ENCODE results near the gene CBX2. TPM values are rescaled to one million over a fixed set of nuclear protein-coding genes. Genes with fewer than 3 reads are reported as not detected.
"Not testable (repeated sequence)": the region's sequence is repeated elsewhere in the genome, so short reads cannot be mapped to it uniquely, and the experiment has no call there.

The CBX2 gene
- total RNA-seq, 4 donors from 2014 or later, result 0.54 to 1.7 (median 1.1) TPM

- DNase-seq, result no peak
- Histone ChIP-seq H3K27me3 (no peaks in the 10 kb centered on the region), H3K4me3 (replicated peaks in 1 of 3) (no peak overlapping the region), H3K9me3 (no peaks in the 10 kb centered on the region), H3K36me3 (no peaks in the 10 kb centered on the region), H3K4me1 (no peaks in the 10 kb centered on the region), H3K27ac (no peak overlapping the region)
- WGBS, 2 donors, result 64 to 66% methylated on average over 3 of the region's 3 CpGs
- intact Hi-C loops (cut with DNase I), result no loop called here
- no peak for TF ChIP-seq CTCF (IDR thresholded peaks at IDR 0.05)
- TF ChIP-seq POLR2A (IDR thresholded peaks at IDR 0.05), result no peak
These were observed 12.2 kb upstream of the CBX2 start for GRCh38 chr17:79765708-79766107.

- TF ChIP-seq POLR2A (IDR thresholded peaks at IDR 0.05) (no peak), CTCF (IDR thresholded peaks at IDR 0.05) (no peak)
- Histone ChIP-seq H3K9me3 (no peaks in the 10 kb centered on the region), H3K4me3 (replicated peaks in 1 of 3) (no peak overlapping the region), H3K27ac (no peak overlapping the region), H3K27me3 (no peaks in the 10 kb centered on the region), H3K36me3 (no peaks in the 10 kb centered on the region), H3K4me1 (no peaks in the 10 kb centered on the region)
- intact Hi-C loops (cut with DNase I), result no loop called here
- DNase-seq, result no peak
- WGBS, 2 donors, result 91 to 92% methylated on average over 17 to 21 of the region's 28 CpGs
These were observed 8.1 kb upstream of the CBX2 start for GRCh38 chr17:79769570-79770506.

- H3K27ac ChIP-seq, result no peak overlapping the region
- intact Hi-C loops (cut with DNase I), result no loop called here
- H3K27me3 ChIP-seq, result no peaks in the 10 kb centered on the region
- no peaks in the 10 kb centered on the region for H3K9me3 ChIP-seq
- WGBS, 2 donors, result 91 to 96% methylated on average over 6 of the region's 6 CpGs
- DNase-seq, result no peak
- H3K36me3 ChIP-seq, result no peaks in the 10 kb centered on the region
- H3K4me3 ChIP-seq (replicated peaks in 1 of 3), result no peak overlapping the region
- no peaks in the 10 kb centered on the region for H3K4me1 ChIP-seq
- no peak for TF ChIP-seq CTCF (IDR thresholded peaks at IDR 0.05)
- TF ChIP-seq POLR2A (IDR thresholded peaks at IDR 0.05), result no peak
These were observed 6.7 kb upstream of the CBX2 start for GRCh38 chr17:79771276-79771675.

GRCh38 chr17:79772726-79773125 is 5.2 kb upstream of the CBX2 start:
- H3K4me3 ChIP-seq (replicated peaks in 1 of 3); H3K9me3 ChIP-seq; intact Hi-C loops (cut with DNase I); H3K27ac ChIP-seq; DNase-seq; H3K27me3 ChIP-seq; H3K36me3 ChIP-seq: not testable (repeated sequence)
- peaks cover 7 to 11% of the 10 kb centered on the region in 2 donors for H3K4me1 ChIP-seq
- WGBS, 2 donors, result 77 to 83% methylated on average over 9 of the region's 9 CpGs

- Histone ChIP-seq H3K4me1 (peaks cover 7 to 18% of the 10 kb centered on the region in 2 donors), H3K27ac (no peak overlapping the region), H3K9me3 (no peaks in the 10 kb centered on the region), H3K4me3 (replicated peaks in 1 of 3) (no peak overlapping the region), H3K27me3 (no peaks in the 10 kb centered on the region), H3K36me3 (no peaks in the 10 kb centered on the region)
- TF ChIP-seq CTCF (IDR thresholded peaks at IDR 0.05) (no peak), POLR2A (IDR thresholded peaks at IDR 0.05) (no peak)
- intact Hi-C loops (cut with DNase I), result no loop called here
- 78 to 81% methylated on average over 6 to 8 of the region's 8 CpGs for WGBS, 2 donors
- no peak for DNase-seq
These were observed 3.4 kb upstream of the CBX2 start for GRCh38 chr17:79774561-79774975.
